ENCODE measurements around the gene EEFSEC.

- TF ChIP-seq CTCF (IDR thresholded peaks at IDR 0.05; ENCODE audit: insufficient read depth, low read length) (no peak), REST (IDR thresholded peaks at IDR 0.05; ENCODE audit: insufficient replicate concordance, low read depth) (no peak)
Observed at GRCh38 chr3:128179484-128179819, 26.2 kb downstream of the EEFSEC start.

All from HL-60 (cell line).